ENCODE results near the gene LDHA.
"Not testable (repeated sequence)": the region's sequence is repeated elsewhere in the genome, so short reads cannot be mapped to it uniquely, and the experiment has no call there.

LDHA gene

GRCh38 chr11:18397921-18398320, 3.6 kb downstream of the LDHA start:
- no peak overlapping the region for H3K4me3 ChIP-seq (ENCODE audit: low read depth, low read length)
- no peak overlapping the region for H3K27ac ChIP-seq (ENCODE audit: extremely low read depth, low read depth, low read length)
- POLR2A ChIA-PET: interaction anchor here (5.4 to 7.0 kb wide), 2 partner anchors 10 to 14 kb away, joined by 86 to 93 read pairs; partner anchors contain the start of gene LDHC
- CTCF ChIA-PET: interaction anchor here (0.6 to 3.1 kb wide), 2 partner anchors 12 to 282 kb away, joined by 3 to 12 read pairs; no protein-coding TSS in a partner anchor
- H3K36me3 ChIP-seq (ENCODE audit: control insufficient read depth in 2 of 2, insufficient read depth in 1 of 2, low read length in 2 of 2): peaks cover 56 to 62% of the 10 kb centered on the region in 2 experiments
- no peaks in the 10 kb centered on the region for H3K9me3 ChIP-seq (ENCODE audit: control insufficient read depth, insufficient read depth, low read depth, low read length)
- H3K4me1 ChIP-seq (ENCODE audit: control insufficient read depth, insufficient read depth, low read length): no peaks in the 10 kb centered on the region; the same call in 1 of the 2 replicates
- TF ChIP-seq ZNF449 (tag by site-specific recombination; IDR thresholded peaks at IDR 0.05): no peak
- no peak for TF ChIP-seq ZBTB26 (tag by site-specific recombination; optimal IDR thresholded peaks at IDR 0.05)
- no peak for TF ChIP-seq ZSCAN4 (tag by site-specific recombination; IDR thresholded peaks at IDR 0.05)
- TF ChIP-seq ZNF639 (tag by site-specific recombination; IDR thresholded peaks at IDR 0.05): no peak
- no peak for TF ChIP-seq ZBTB8A (tag by site-specific recombination; IDR thresholded peaks at IDR 0.05)
- TF ChIP-seq ZNF266 (tag by site-specific recombination; IDR thresholded peaks at IDR 0.05; ENCODE audit: low read depth): no peak
- TF ChIP-seq ZNF394 (tag by site-specific recombination; IDR thresholded peaks at IDR 0.05; ENCODE audit: borderline replicate concordance): no peak
- no peak for TF ChIP-seq ZNF791 (tag by site-specific recombination; IDR thresholded peaks at IDR 0.05)
- TF ChIP-seq ZNF623 (tag by site-specific recombination; IDR thresholded peaks at IDR 0.05): no peak
- TF ChIP-seq ZNF354C (tag by site-specific recombination; IDR thresholded peaks at IDR 0.05; ENCODE audit: borderline replicate concordance, low read depth): no peak
- TF ChIP-seq KLF17 (tag by site-specific recombination; IDR thresholded peaks at IDR 0.05): no peak
- TF ChIP-seq BCL11B (tag by site-specific recombination; IDR thresholded peaks at IDR 0.05; ENCODE audit: low read depth): no peak
- TF ChIP-seq TSHZ1 (tag by site-specific recombination; IDR thresholded peaks at IDR 0.05; ENCODE audit: borderline replicate concordance): no peak
- no peak for TF ChIP-seq ZNF707 (tag by site-specific recombination; IDR thresholded peaks at IDR 0.05)
- no peak for TF ChIP-seq WT1 (tag by site-specific recombination; IDR thresholded peaks at IDR 0.05)
- no peak for TF ChIP-seq ZNF513 (tag by site-specific recombination; IDR thresholded peaks at IDR 0.05)

GRCh38 chr11:18401077-18401476, 6.7 kb downstream of the LDHA start:
- peaks cover 86 to 93% of the 10 kb centered on the region in 2 experiments for H3K36me3 ChIP-seq (ENCODE audit: control insufficient read depth in 2 of 2, insufficient read depth in 1 of 2, low read length in 2 of 2)
- H3K27ac ChIP-seq (ENCODE audit: extremely low read depth, low read depth, low read length); H3K4me1 ChIP-seq (ENCODE audit: control insufficient read depth, insufficient read depth, low read length); H3K4me3 ChIP-seq (ENCODE audit: low read depth, low read length); POLR2A ChIA-PET; H3K9me3 ChIP-seq (ENCODE audit: control insufficient read depth, insufficient read depth, low read depth, low read length): not testable (repeated sequence)
- CTCF ChIA-PET: interaction anchor here (1.0 kb wide), 1 partner anchor 9 kb away, joined by 4 read pairs; no protein-coding TSS in a partner anchor
